AG04449 (cell line): ENCODE data around the gene ULBP2.

Experiments used
- CTCF ChIA-PET: fragments of 350-600 bp; formaldehyde crosslinking; extraction: SDS; loops from one replicate; lab custom pipeline; 2021; ENCODE audit warnings: antibody characterized with exemption; lab: Yijun Ruan, JAX
- POLR2A ChIA-PET: fragments of 400-600, 350-600 bp; formaldehyde crosslinking; extraction: SDS; loops from one replicate; lab custom pipeline; 2020; ENCODE audit warnings: antibody characterized with exemption, inconsistent platforms; lab: Yijun Ruan, JAX
- DNase-seq: peaks from one replicate; pipeline ENCODE4 v3.0.0-alpha.2; 2010; ENCODE audit warnings: low read depth, low spot score
- H3K4me3 ChIP-seq: 2 replicates; pipeline ENCODE4 v1.5.1; 2011; ENCODE audit warnings: low read depth, mild to moderate bottlenecking, control low read depth, low read length
- CTCF ChIP-seq: IDR thresholded peaks from one replicate; pipeline ENCODE4 v1.5.1; 2011; ENCODE audit warnings: mild to moderate bottlenecking, moderate library complexity, low read length, control low read depth, inconsistent platforms; ENCODE audit not compliant: insufficient read depth; ENCODE audit errors: missing control alignments

Gene ULBP2

GRCh38 chr6:149974825-149975224 lies 33.0 kb downstream of the ULBP2 start:
- POLR2A ChIA-PET: no interaction called here

GRCh38 chr6:149975400-149975799 lies 33.6 kb downstream of the ULBP2 start:
- no peak for DNase-seq
- no peak overlapping the region for H3K4me3 ChIP-seq
- CTCF ChIA-PET: no interaction called here
- POLR2A ChIA-PET: no interaction called here
- no peak for TF ChIP-seq CTCF

More at GRCh38 chr6:149974825-149975224, 33.0 kb downstream of the ULBP2 start:
- DNase-seq: no peak
- no peak overlapping the region for H3K4me3 ChIP-seq
- CTCF ChIA-PET: no interaction called here
- TF ChIP-seq CTCF: no peak

- ChIA-PET POLR2A (no interaction called here), CTCF (no interaction called here)
- DNase-seq: no peak
- no peak for TF ChIP-seq CTCF
- H3K4me3 ChIP-seq: no peak overlapping the region
These were observed 35.4 kb downstream of the ULBP2 start for GRCh38 chr6:149977221-149977620.

- ChIA-PET CTCF (no interaction called here), POLR2A (no interaction called here)
- H3K4me3 ChIP-seq: no peak overlapping the region
- TF ChIP-seq CTCF: no peak
- no peak for DNase-seq
These were observed 36.8 kb downstream of the ULBP2 start for GRCh38 chr6:149978610-149979009.

GRCh38 chr6:149979293-149979692 lies 37.5 kb downstream of the ULBP2 start:
- H3K4me3 ChIP-seq: no peak overlapping the region
- POLR2A ChIA-PET: no interaction called here
- DNase-seq: no peak
- CTCF ChIA-PET: no interaction called here
- no peak for TF ChIP-seq CTCF

GRCh38 chr6:149983145-149983544 lies 41.3 kb downstream of the ULBP2 start:
- CTCF ChIA-PET: no interaction called here
- POLR2A ChIA-PET: no interaction called here

More at GRCh38 chr6:149983145-149983544, 41.3 kb downstream of the ULBP2 start:
- no peak for DNase-seq
- no peak for TF ChIP-seq CTCF
- H3K4me3 ChIP-seq: no peak overlapping the region
